K562 (cell line): ENCODE measurements around the gene AACS. TPM values are rescaled to one million over a fixed set of nuclear protein-coding genes. Genes with fewer than 3 reads are reported as not detected.

Experiments
- ATAC-seq: fragments of 200-7000 bp; cut with Tn5 transposase; 3 replicates; pipeline ENCODE4 v1.9.1; 2020; ENCODE audit warnings: moderate library complexity
- BruUV-seq: library from RNA; stranded (reverse); fragments of 400-500 nt; replicated peaks from 2 replicates; lab custom pipeline; 2021; lab: Mats Ljungman, UMichigan
- CTCF ChIA-PET: fragments of 300-600 bp; formaldehyde crosslinking; extraction: SDS; loops from one replicate; lab custom pipeline; 2021; ENCODE audit warnings: low intra/inter-chr PET ratio; lab: Yijun Ruan, JAX
- POLR2A ChIA-PET: fragments of 300-600, 350-650 bp; sonication (Branson Sonifier 250); formaldehyde crosslinking; extraction: SDS; loops from one replicate; lab custom pipeline; 2021; ENCODE audit warnings: antibody characterized with exemption, inconsistent platforms; lab: Yijun Ruan, JAX
- DNase-seq, 4 experiments: peaks; one replicate each; pipeline versions ENCODE4 v3.0.0 to v3.0.0-alpha.2; 2011 to 2018; ENCODE audit warnings: low spot score in 3 of 4, mixed read lengths in 3 of 4; ENCODE audit errors: extremely low read depth in 1 of 4
- FAIRE-seq: peaks from 2 replicates; lab custom pipeline; 2011; peaks lifted over from hg19 to GRCh38; lab: Jason Lieb, UNC
- H2AFZ ChIP-seq: 2 replicates; pipeline ENCODE4 v1.6.0; 2011; ENCODE audit warnings: low read depth, low read length, control low read depth, inconsistent platforms
- H3K27ac ChIP-seq: fragments of 200-600 bp; 3 replicates; pipeline ENCODE4 v1.8.0; 2011; ENCODE audit warnings: low read depth, mild to moderate bottlenecking, control low read depth, inconsistent platforms, low read length, moderate library complexity, mixed read lengths; ENCODE audit errors: extremely low read depth
- H3K27me3 ChIP-seq, 2 experiments: fragments of 300-600 bp in 1 of 2; 2 replicates in 1 of 2; 3 replicates in 1 of 2; pipeline versions ENCODE4 v1.6.0 to v1.8.0; 2011; ENCODE audit warnings: inconsistent platforms in 2 of 2, low read length in 2 of 2, mild to moderate bottlenecking in 1 of 2, mixed read lengths in 1 of 2, moderate library complexity in 1 of 2; ENCODE audit not compliant: control insufficient read depth in 2 of 2, insufficient read depth in 2 of 2
- H3K36me3 ChIP-seq: fragments of 300-600 bp; 3 replicates; pipeline ENCODE4 v1.8.0; 2011; ENCODE audit warnings: mild to moderate bottlenecking, low read length, inconsistent platforms; ENCODE audit not compliant: control insufficient read depth, insufficient read depth
- H3K4me1 ChIP-seq, 2 experiments: fragments of 200-600 bp in 1 of 2; replicated peaks in 1 of 2; 2 replicates in 1 of 2; 3 replicates in 1 of 2; pipeline versions ENCODE4 v1.5.1 to v1.8.0; 2011; ENCODE audit warnings: inconsistent platforms in 2 of 2, low read length in 2 of 2, mild to moderate bottlenecking in 1 of 2, mixed read lengths in 1 of 2, moderate library complexity in 1 of 2; ENCODE audit not compliant: control insufficient read depth in 2 of 2, insufficient read depth in 2 of 2
- H3K4me2 ChIP-seq: 2 replicates; pipeline ENCODE4 v1.6.1; 2011; ENCODE audit warnings: low read length, control low read depth, inconsistent platforms, mixed read lengths; ENCODE audit not compliant: insufficient read depth
- H3K4me3 ChIP-seq: fragments of 200-600 bp; sonication (generic), shearing (Covaris generic); 2 replicates; pipeline ENCODE4 v1.5.1; 2016; ENCODE audit warnings: control low read depth, inconsistent platforms
- H3K79me2 ChIP-seq: fragments of 200-600 bp; 3 replicates; pipeline ENCODE4 v1.8.0; 2011; ENCODE audit warnings: low read length, inconsistent platforms; ENCODE audit not compliant: control insufficient read depth, insufficient read depth
- H3K9ac ChIP-seq, 2 experiments: 2 replicates each; pipeline versions ENCODE4 v1.6.0 to v1.6.1; 2011; ENCODE audit warnings: low read depth in 2 of 2, low read length in 2 of 2, control low read depth in 1 of 2, inconsistent platforms in 1 of 2, mild to moderate bottlenecking in 1 of 2, mixed read lengths in 1 of 2; ENCODE audit not compliant: insufficient read depth in 1 of 2
- H3K9me1 ChIP-seq: one replicate; pipeline ENCODE4 v1.6.0; 2011; ENCODE audit warnings: inconsistent platforms, mild to moderate bottlenecking, low read length, moderate library complexity; ENCODE audit not compliant: control insufficient read depth, insufficient read depth
- H3K9me3 ChIP-seq: replicated peaks from 2 replicates; pipeline ENCODE4 v1.5.1; 2011; ENCODE audit warnings: low read depth, low read length, inconsistent platforms; ENCODE audit not compliant: control insufficient read depth, insufficient read depth
- H4K20me1 ChIP-seq: replicated peaks from 2 replicates; pipeline ENCODE4 v1.6.1; 2011; ENCODE audit warnings: low read length, inconsistent platforms, mixed read lengths; ENCODE audit not compliant: control insufficient read depth, insufficient read depth
- CHCHD3 ChIP-seq: fragments of 250-450 bp; sonication (Bioruptor Pico); IDR thresholded peaks from 2 replicates; pipeline ENCODE4 v2.1.2; 2022; ENCODE audit warnings: mild to moderate bottlenecking
- CXXC5 ChIP-seq: fragments of 250-450 bp; sonication (Bioruptor Pico); IDR thresholded peaks from 2 replicates; pipeline ENCODE4 v1.8.0; 2022; ENCODE audit warnings: inconsistent platforms, mild to moderate bottlenecking, moderate library complexity
- HSF4 ChIP-seq: fragments of 250-450 bp; sonication (Bioruptor Pico); IDR thresholded peaks from 2 replicates; pipeline ENCODE4 v2.1.2; 2022; ENCODE audit warnings: mild to moderate bottlenecking, moderate library complexity, borderline replicate concordance
- KDM1A ChIP-seq, 2 experiments: fragments of 450-650 bp; IDR thresholded peaks; 2 replicates each; pipeline ENCODE4 v1.6.1; 2016; ENCODE audit warnings: mild to moderate bottlenecking in 2 of 2
- MTA3 ChIP-seq: fragments of 450-650 bp; formaldehyde crosslinking; IDR thresholded peaks from 2 replicates; pipeline ENCODE4 v1.6.1; 2017; ENCODE audit warnings: mild to moderate bottlenecking, borderline replicate concordance
- SOX6 ChIP-seq: fragments of 450-650 bp; IDR thresholded peaks from 2 replicates; pipeline ENCODE4 v1.6.1; 2014; ENCODE audit warnings: mild to moderate bottlenecking
- ZFP30 ChIP-seq: fragments of 250-450 bp; sonication (Bioruptor Pico); IDR thresholded peaks from 2 replicates; pipeline ENCODE4 v1.8.0; 2022; ENCODE audit warnings: moderate library complexity, mild to moderate bottlenecking, inconsistent platforms, borderline replicate concordance
- ZNF347 ChIP-seq: fragments of 450-650 bp; formaldehyde crosslinking; IDR thresholded peaks from 2 replicates; pipeline ENCODE4 v1.4.0; 2020; ENCODE audit warnings: low read depth, mild to moderate bottlenecking, moderate library complexity
- ZNF507 ChIP-seq: conservative IDR thresholded peaks from 2 replicates; pipeline ENCODE4 v1.6.1; 2017; ENCODE audit warnings: missing genetic modification characterization, missing compliant biosample characterization
- WGBS: fragments of 100-300 bp; shearing (Covaris generic); methylation state at CpG from one replicate; pipeline ENCODE4 v1.1.6; 2016; ENCODE audit warnings: low coverage, mixed read lengths; ENCODE audit not compliant: insufficient coverage; ENCODE audit errors: missing lambda C conversion rate; 5-methylcytosine and 5-hydroxymethylcytosine counted together
- in situ Hi-C: fragments of 300-500 bp; cut with MboI; formaldehyde crosslinking; loops from 4 replicates; pipeline ENCODE4 v1.15.0; 2018; ENCODE audit warnings: inconsistent platforms, mixed read lengths
- intact Hi-C: fragments of 100-400 bp; cut with micrococcal nuclease; formaldehyde crosslinking; loops from 2 replicates; pipeline ENCODE4 v1.14.2; 2022
- polyA plus RNA-seq, 8 experiments: library from polyadenylated mRNA; depleted of rRNA in 4 of 8; stranded (reverse) in 5 of 8; unstranded in 3 of 8; fragments of >200 nt; fragmentation: Nextera tagmentation in 2 of 8; fragmentation: Illumina TruSeq in 1 of 8; extraction: Ambion mirVana in 2 of 8; extraction: Trizol in 1 of 8; gene quantifications; 2 replicates each; pipeline versions ENCODE4 v1.2.1 to v1.2.3, GENCODE V29; 2011 to 2014; ENCODE audit warnings: inconsistent platforms in 1 of 8, missing spikeins in 1 of 8
- total RNA-seq, 7 experiments: library from RNA; depleted of rRNA in 6 of 7; stranded (reverse); fragments of >200 nt in 6 of 7; fragmentation: Illumina TruSeq in 2 of 7; extraction: Trizol in 2 of 7; gene quantifications; 2 replicates each; pipeline versions ENCODE4 v1.2.1 to v1.2.3, GENCODE V29; 2011 to 2021; ENCODE audit warnings: low replicate concordance in 1 of 7

AACS gene
- total and polyA plus RNA-seq, 9 of the 15 experiments (the other 6 are each of a cell fraction or from before 2014, with no cell fraction given): 2.4 to 13.0 (median 6.0) TPM

DNA sequence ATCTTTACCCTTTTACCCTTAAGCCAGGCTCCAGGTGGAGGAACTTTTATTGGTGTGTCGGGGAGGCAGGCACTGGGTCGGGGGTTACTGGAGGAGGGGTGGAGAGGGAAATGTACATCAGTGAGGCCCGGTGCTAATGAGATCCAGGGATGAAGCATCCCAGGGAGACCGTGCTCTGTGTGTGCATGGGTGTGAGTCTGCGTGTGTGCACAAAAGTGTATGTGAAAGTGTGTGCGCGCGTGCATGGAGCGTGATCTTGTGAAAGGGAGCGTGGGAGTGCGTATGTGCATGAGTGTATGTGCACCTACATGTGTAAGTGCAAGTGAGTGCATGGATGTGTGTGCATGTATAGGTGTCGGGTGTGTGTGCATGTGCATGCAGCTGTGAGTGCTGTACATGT, 55.3 kb downstream of the AACS start:
- ATAC-seq (no peak), FAIRE-seq (no peak)
- CTCF ChIA-PET: no interaction called here

GRCh38 chr12:125121106-125121505, 55.9 kb downstream of the AACS start:
- no peak overlapping the region for H2AFZ ChIP-seq
- H3K9me3 ChIP-seq: no peaks in the 10 kb centered on the region
- WGBS: 51% methylated on average over 14 of the region's 14 CpGs
- no TSS peak for BruUV-seq
- FAIRE-seq: no peak
- no peak overlapping the region for H3K4me2 ChIP-seq
- no peaks in the 10 kb centered on the region for H3K79me2 ChIP-seq
- peaks cover 0 to 8% of the 10 kb centered on the region in 2 experiments; a peak in 3 of 5 replicates for H3K4me1 ChIP-seq
- ATAC-seq: no peak
- POLR2A ChIA-PET: no interaction called here
- no peaks in the 10 kb centered on the region for H3K27me3 ChIP-seq
- CTCF ChIA-PET: no interaction called here
- in situ Hi-C loops (no loop called here), intact Hi-C loops (no loop called here)
- no peak overlapping the region for H3K4me3 ChIP-seq
- no peak for DNase-seq
- H3K9me1 ChIP-seq: no peaks in the 10 kb centered on the region
- no peaks in the 10 kb centered on the region; the same call in 1 of the 3 replicates for H3K36me3 ChIP-seq
- no peaks in the 10 kb centered on the region for H4K20me1 ChIP-seq
- no peak overlapping the region for H3K27ac ChIP-seq
- no peak overlapping the region for H3K9ac ChIP-seq
- TF ChIP-seq KDM1A (IDR thresholded peaks at IDR 0.05): no peak
- no peak for TF ChIP-seq ZNF347 (CRISPR knock-in tag)
- no peak for TF ChIP-seq ZFP30 (CRISPR knock-in tag)
- no peak for TF ChIP-seq CHCHD3 (CRISPR knock-in tag)
- TF ChIP-seq ZNF507 (tag): no peak
- no peak for TF ChIP-seq MTA3
- TF ChIP-seq CXXC5 (CRISPR knock-in tag): no peak

More for the DNA sequence above, 55.3 kb downstream of the AACS start:
- 63% methylated on average over 12 of the region's 12 CpGs for WGBS
- H4K20me1 ChIP-seq: no peaks in the 10 kb centered on the region
- H3K4me1 ChIP-seq: peaks cover 0 to 8% of the 10 kb centered on the region in 2 experiments; a peak in 3 of 5 replicates
- no peak for DNase-seq
- in situ Hi-C loops: no loop called here
- H3K27ac ChIP-seq: no peak overlapping the region
- no peaks in the 10 kb centered on the region for H3K79me2 ChIP-seq
- POLR2A ChIA-PET: no interaction called here
- peaks cover 3% of the 10 kb centered on the region; the same call in 2 of the 3 replicates for H3K36me3 ChIP-seq
- BruUV-seq: no TSS peak
- TF ChIP-seq KDM1A (IDR thresholded peaks at IDR 0.05): peak in 1 of 2 experiments; percentile 47; a peak in 1 of 4 replicates
- TF ChIP-seq SOX6: no peak
- TF ChIP-seq HSF4 (CRISPR knock-in tag): no peak
- no peaks in the 10 kb centered on the region for H3K27me3 ChIP-seq
- no peak overlapping the region for H3K4me3 ChIP-seq
- no peak overlapping the region for H3K9ac ChIP-seq
- H3K9me3 ChIP-seq: no peaks in the 10 kb centered on the region
- intact Hi-C loops: no loop called here
- H3K9me1 ChIP-seq: no peaks in the 10 kb centered on the region
- no peak overlapping the region for H2AFZ ChIP-seq
- no peak overlapping the region for H3K4me2 ChIP-seq
